HepG2 (cell line): ENCODE results near the gene XDH. TPM values are rescaled to one million over a fixed set of nuclear protein-coding genes. Genes with fewer than 3 reads are reported as not detected.

Source experiments
- ATAC-seq: fragments of 200-7000 bp; cut with Tn5 transposase; 3 replicates; pipeline ENCODE4 v1.9.1; 2020; ENCODE audit warnings: mild to moderate bottlenecking, moderate library complexity
- BruUV-seq: library from RNA; stranded (reverse); fragments of 400-500 nt; replicated peaks from 2 replicates; lab custom pipeline; 2021; lab: Mats Ljungman, UMichigan
- CTCF ChIA-PET: fragments of 300-600 bp; formaldehyde crosslinking; extraction: SDS; loops from one replicate; lab custom pipeline; 2021; ENCODE audit warnings: low total read pairs, inconsistent platforms, low intra/inter-chr PET ratio; lab: Yijun Ruan, JAX
- POLR2A ChIA-PET: fragments of 350-600 bp; sonication (Branson Sonifier 250); formaldehyde crosslinking; loops from one replicate; lab custom pipeline; 2020; ENCODE audit warnings: antibody characterized with exemption, inconsistent platforms; lab: Yijun Ruan, JAX
- DNase-seq: peaks from one replicate; pipeline ENCODE4 v3.0.0-alpha.2; 2015; ENCODE audit warnings: low spot score
- FAIRE-seq: peaks from 3 replicates; lab custom pipeline; 2011; peaks lifted over from hg19 to GRCh38; lab: Jason Lieb, UNC
- H2AFZ ChIP-seq: one replicate; pipeline ENCODE4 v1.6.1; 2011; ENCODE audit warnings: low read length, inconsistent platforms
- H3K27ac ChIP-seq: fragments of 300-600 bp; 3 replicates; pipeline ENCODE4 v1.8.0; 2011; ENCODE audit warnings: mixed run types, mild to moderate bottlenecking, mixed read lengths, low read length, inconsistent platforms; ENCODE audit not compliant: insufficient read depth; ENCODE audit errors: extremely low read length
- H3K27me3 ChIP-seq, 2 experiments: fragments of 200-600 bp in 1 of 2; 2 replicates in 1 of 2; 3 replicates in 1 of 2; pipeline versions ENCODE4 v1.6.0 to v1.8.0; 2011; ENCODE audit warnings: low read length in 2 of 2, mild to moderate bottlenecking in 2 of 2, moderate library complexity in 2 of 2, inconsistent platforms in 1 of 2; ENCODE audit not compliant: insufficient read depth in 2 of 2, control insufficient read depth in 1 of 2
- H3K36me3 ChIP-seq, 2 experiments: fragments of 200-600 bp in 1 of 2; replicated peaks in 1 of 2; 2 replicates in 1 of 2; 3 replicates in 1 of 2; pipeline versions ENCODE4 v1.5.1 to v1.8.0; 2011; ENCODE audit warnings: low read length in 2 of 2, inconsistent platforms in 1 of 2; ENCODE audit not compliant: insufficient read depth in 2 of 2, control insufficient read depth in 1 of 2
- H3K4me1 ChIP-seq: 2 replicates; pipeline ENCODE4 v1.5.1; 2012; ENCODE audit warnings: low read length, inconsistent platforms; ENCODE audit not compliant: insufficient read depth
- H3K4me2 ChIP-seq: 2 replicates; pipeline ENCODE4 v1.6.0; 2011; ENCODE audit warnings: low read depth, low read length, inconsistent platforms
- H3K4me3 ChIP-seq, 3 experiments: fragments of 200-600 bp in 1 of 3; sonication (generic), shearing (Covaris generic) in 1 of 3; replicated peaks in 1 of 3; 2 replicates each; pipeline ENCODE4 v1.5.1; 2011 to 2016; ENCODE audit warnings: low read length in 3 of 3, inconsistent platforms in 2 of 3, low read depth in 2 of 3, mild to moderate bottlenecking in 2 of 3, control low read depth in 1 of 3, mixed read lengths in 1 of 3; ENCODE audit not compliant: insufficient read depth in 1 of 3
- H3K79me2 ChIP-seq: one replicate; pipeline ENCODE4 v1.6.1; 2011; ENCODE audit warnings: low read length, inconsistent platforms; ENCODE audit not compliant: insufficient read depth
- H3K9ac ChIP-seq: 2 replicates; pipeline ENCODE4 v1.6.0; 2011; ENCODE audit warnings: mild to moderate bottlenecking, low read depth, low read length, inconsistent platforms; ENCODE audit not compliant: insufficient read depth
- H3K9me3 ChIP-seq: 2 replicates; pipeline ENCODE4 v1.5.1; 2012; ENCODE audit warnings: mild to moderate bottlenecking, low read length
- H4K20me1 ChIP-seq: 2 replicates; pipeline ENCODE4 v1.6.0; 2011; ENCODE audit warnings: inconsistent platforms, mild to moderate bottlenecking, low read length, moderate library complexity; ENCODE audit not compliant: insufficient read depth
- CHD2 ChIP-seq: IDR thresholded peaks from 2 replicates; pipeline ENCODE4 v1.6.1; 2011; ENCODE audit warnings: low read depth, low read length, improper control_type of control experiment
- MXD3 ChIP-seq: IDR thresholded peaks from 2 replicates; pipeline ENCODE4 v1.6.1; 2016; ENCODE audit warnings: mild to moderate bottlenecking, missing biosample characterization, missing genetic modification reagents
- NCOA1 ChIP-seq: sonication (generic); formaldehyde crosslinking; IDR thresholded peaks from 2 replicates; pipeline ENCODE4 v1.9.0; 2021; ENCODE audit warnings: missing genetic modification reagents
- NR3C1 ChIP-seq: sonication (generic); formaldehyde crosslinking; IDR thresholded peaks from 2 replicates; pipeline ENCODE4 v1.4.0; 2020; ENCODE audit warnings: missing genetic modification reagents
- RAD21 ChIP-seq: fragments of 450-650 bp; formaldehyde crosslinking; IDR thresholded peaks from 2 replicates; pipeline ENCODE4 v1.5.0; 2020; ENCODE audit warnings: mild to moderate bottlenecking
- REXO4 ChIP-seq: sonication (generic); formaldehyde crosslinking; IDR thresholded peaks from 2 replicates; pipeline ENCODE4 v1.8.0; 2022; ENCODE audit warnings: missing genetic modification reagents, mild to moderate bottlenecking, borderline replicate concordance
- RXRA ChIP-seq: sonication (generic); formaldehyde crosslinking; IDR thresholded peaks from 2 replicates; pipeline ENCODE4 v1.5.1; 2020; ENCODE audit warnings: missing genetic modification reagents
- THAP8 ChIP-seq: sonication (generic); formaldehyde crosslinking; IDR thresholded peaks from 2 replicates; pipeline ENCODE4 v1.5.1; 2020; ENCODE audit warnings: missing genetic modification reagents, mild to moderate bottlenecking, borderline replicate concordance
- ZFP82 ChIP-seq: sonication (generic); formaldehyde crosslinking; IDR thresholded peaks from 2 replicates; pipeline ENCODE4 v1.5.1; 2020; ENCODE audit warnings: mild to moderate bottlenecking, missing genetic modification reagents, borderline replicate concordance
- ZNF616 ChIP-seq: sonication (generic); formaldehyde crosslinking; IDR thresholded peaks from 2 replicates; pipeline ENCODE4 v1.5.0; 2020; ENCODE audit warnings: low read depth, mild to moderate bottlenecking, missing genetic modification reagents
- WGBS: methylation state at CpG from one replicate; pipeline ENCODE4 v1.1.6; 2017; ENCODE audit warnings: low lambda C conversion rate; 5-methylcytosine and 5-hydroxymethylcytosine counted together
- in situ Hi-C: cut with HindIII; loops from 2 replicates; pipeline ENCODE4 v1.10.0; 2017; ENCODE audit warnings: low pct_unique_long_range_greater_than_20kb; ENCODE audit not compliant: extremely low pct_ligation_motif_present
- intact Hi-C: fragments of 100-400 bp; cut with micrococcal nuclease; formaldehyde crosslinking; loops from one replicate; pipeline ENCODE4 v1.10.0; 2022; ENCODE audit not compliant: unreplicated experiment
- polyA plus RNA-seq, 8 experiments: library from polyadenylated mRNA; depleted of rRNA in 3 of 8; stranded (reverse) in 7 of 8; unstranded in 1 of 8; fragments of >200 nt; fragmentation: Illumina TruSeq in 4 of 8; extraction: Trizol in 4 of 8; gene quantifications; 2 replicates each; pipeline versions ENCODE4 v1.2.1 to v1.2.3, GENCODE V29; 2011 to 2016; ENCODE audit warnings: low read depth in 4 of 8, missing spikeins in 1 of 8, mixed read lengths in 1 of 8; ENCODE audit not compliant: insufficient read depth in 1 of 8
- total RNA-seq, 5 experiments: library from RNA; depleted of rRNA; stranded (reverse); fragments of >200 nt; fragmentation: Illumina TruSeq; extraction: Trizol; gene quantifications; 2 replicates each; pipeline ENCODE4 v1.2.3, GENCODE V29; 2016; ENCODE audit warnings: low read depth in 1 of 5

XDH gene
- total and polyA plus RNA-seq, 2 of the 13 experiments (the other 11 are each of a cell fraction or from before 2014, with no cell fraction given) = not detected

- Histone ChIP-seq H3K4me3 (no peak overlapping the region), H3K79me2 (no peaks in the 10 kb centered on the region), H3K4me1 (no peaks in the 10 kb centered on the region), H3K36me3 (no peaks in the 10 kb centered on the region), H2AFZ (no peak overlapping the region), H3K9me3 (no peaks in the 10 kb centered on the region), H3K9ac (no peak overlapping the region), H3K4me2 (no peak overlapping the region), H4K20me1 (no peaks in the 10 kb centered on the region), H3K27me3 (no peaks in the 10 kb centered on the region), H3K27ac (no peak overlapping the region)
- ChIA-PET POLR2A (no interaction called here), CTCF (no interaction called here)
- intact Hi-C loops (no loop called here), in situ Hi-C loops (no loop called here)
- no peak; the same call in 1 of the 3 replicates for ATAC-seq
- WGBS = 20% methylated on average over 9 of the region's 9 CpGs
- TF ChIP-seq NR3C1 (CRISPR knock-in tag) (no peak), ZNF616 (CRISPR knock-in tag) (no peak), THAP8 (CRISPR knock-in tag) (no peak), ZFP82 (CRISPR knock-in tag) (no peak), MXD3 (CRISPR knock-in tag) (no peak), CHD2 (no peak), RXRA (CRISPR knock-in tag) (no peak), RAD21 (CRISPR knock-in tag) (no peak), REXO4 (CRISPR knock-in tag) (no peak), NCOA1 (CRISPR knock-in tag) (no peak)
- DNase-seq = no peak
- no TSS peak for BruUV-seq
- FAIRE-seq = no peak
Measured at GRCh38 chr2:31302940-31303563, 111.5 kb downstream of the XDH start.
